ENCODE measurements around the gene PTPRF.

Gene PTPRF

GRCh38 chr1:43545695-43546387 is 15.2 kb downstream of the PTPRF start:
- no peak overlapping the region for H3K27ac ChIP-seq
- no peak for TF ChIP-seq CTCF (conservative IDR thresholded peaks at IDR 0.05)

- no peak overlapping the region for H3K27ac ChIP-seq
- no peak for TF ChIP-seq CTCF (conservative IDR thresholded peaks at IDR 0.05)
Measured at GRCh38 chr1:43546388-43547100, 15.9 kb downstream of the PTPRF start.

GRCh38 chr1:43547538-43548072 is 16.9 kb downstream of the PTPRF start:
- H3K27ac ChIP-seq, result 0 out of 2 replicates have a peak overlapping the region, but pooled peaks have one; percentile 9
- TF ChIP-seq CTCF (conservative IDR thresholded peaks at IDR 0.05), result no peak

GRCh38 chr1:43548285-43549271 is 17.9 kb downstream of the PTPRF start:
- no peak for TF ChIP-seq CTCF (conservative IDR thresholded peaks at IDR 0.05)
- peak overlapping the region; percentile 94 for H3K27ac ChIP-seq

GRCh38 chr1:43549394-43549793 is 18.7 kb downstream of the PTPRF start:
- H3K27ac ChIP-seq, result peak overlapping the region; percentile 94

- no peak for TF ChIP-seq CTCF (conservative IDR thresholded peaks at IDR 0.05)
- H3K27ac ChIP-seq, result peak overlapping the region; percentile 94
Measured at GRCh38 chr1:43549921-43550597, 19.4 kb downstream of the PTPRF start.

- H3K27ac ChIP-seq, result peak overlapping the region; percentile 94
- no peak for TF ChIP-seq CTCF (conservative IDR thresholded peaks at IDR 0.05)
Measured at GRCh38 chr1:43550598-43551246, 20.0 kb downstream of the PTPRF start.

Data from VCaP (cell line).